ENCODE measurements around the gene FAM241A. TPM values are rescaled to one million over a fixed set of nuclear protein-coding genes. Genes with fewer than 3 reads are reported as not detected.
A peak's percentile ranks its signal among the peaks of the same experiment; 100 is the strongest.

The FAM241A gene
- total and polyA plus RNA-seq, 2 of the 13 experiments (the other 11 are each of a cell fraction or from before 2014, with no cell fraction given): 0.61 to 0.69 TPM

GRCh38 chr4:112231779-112232713 is 86.8 kb downstream of the FAM241A start, which contains the start of gene AP1AR (continued):
- no peak for TF ChIP-seq GPBP1L1 (CRISPR knock-in tag; IDR thresholded peaks at IDR 0.05)
- TF ChIP-seq ZNF317 (CRISPR knock-in tag; IDR thresholded peaks at IDR 0.05): no peak; the same call in 1 of the 2 replicates
- no peak for TF ChIP-seq TCF7 (IDR thresholded peaks at IDR 0.05; ENCODE audit: low read depth)
- peak; percentile 17; the same call in 1 of the 2 replicates for TF ChIP-seq ZSCAN21 (CRISPR knock-in tag; IDR thresholded peaks at IDR 0.05; ENCODE audit: borderline replicate concordance)
- TF ChIP-seq MAFK (conservative IDR thresholded peaks at IDR 0.05 in 1 of 2, IDR thresholded peaks at IDR 0.05 in 1 of 2; ENCODE audit: low read length in 2 of 2): no peak
- TF ChIP-seq ZNF280B (CRISPR knock-in tag; IDR thresholded peaks at IDR 0.05; ENCODE audit: borderline replicate concordance): peak; percentile 58; the same call in 1 of the 2 replicates
- TF ChIP-seq ZNF160 (CRISPR knock-in tag; IDR thresholded peaks at IDR 0.05): no peak
- TF ChIP-seq PREB (CRISPR knock-in tag; IDR thresholded peaks at IDR 0.05): no peak
- TF ChIP-seq NKX3-1 (CRISPR knock-in tag; IDR thresholded peaks at IDR 0.05): no peak; the same call in 1 of the 2 replicates
- TF ChIP-seq ZNF75D (CRISPR knock-in tag; IDR thresholded peaks at IDR 0.05; ENCODE audit: borderline replicate concordance): no peak
- no peak; the same call in none of the 2 replicates for TF ChIP-seq DRAP1 (CRISPR knock-in tag; IDR thresholded peaks at IDR 0.05)
- TF ChIP-seq CREB1 (IDR thresholded peaks at IDR 0.05): no peak
- peak; percentile 35; the same call in 1 of the 2 replicates for TF ChIP-seq CREB1 (CRISPR knock-in tag; IDR thresholded peaks at IDR 0.05)
- TF ChIP-seq ZNF333 (CRISPR knock-in tag; IDR thresholded peaks at IDR 0.05; ENCODE audit: borderline replicate concordance): no peak; the same call in 1 of the 2 replicates
- no peak for TF ChIP-seq HMGXB3 (CRISPR knock-in tag; IDR thresholded peaks at IDR 0.05; ENCODE audit: borderline replicate concordance)
- TF ChIP-seq MIER3 (CRISPR knock-in tag; IDR thresholded peaks at IDR 0.05; ENCODE audit: borderline replicate concordance): no peak; the same call in 1 of the 2 replicates
- TF ChIP-seq ZSCAN20 (CRISPR knock-in tag; IDR thresholded peaks at IDR 0.05; ENCODE audit: borderline replicate concordance): no peak
- TF ChIP-seq ZNF143 (CRISPR knock-in tag; IDR thresholded peaks at IDR 0.05): no peak
- no peak for TF ChIP-seq ZBTB1 (CRISPR knock-in tag; IDR thresholded peaks at IDR 0.05; ENCODE audit: borderline replicate concordance)
- TF ChIP-seq ARNTL (CRISPR knock-in tag; IDR thresholded peaks at IDR 0.05): peak; percentile 61; the same call in 1 of the 2 replicates

Data from HepG2 (cell line).